PC-9 (cell line): ENCODE results near the gene ASIC4.

Source experiments
- EZH2 ChIP-seq: fragments of 200-600 bp; sonication (generic); IDR thresholded peaks from 2 replicates; pipeline ENCODE4 v1.8.0; 2017; ENCODE audit warnings: antibody characterized with exemption, low read depth
- TF ChIP-seq, protein P1 (sequence below): fragments of 200-600 bp; sonication (generic); conservative IDR thresholded peaks from 2 replicates; pipeline ENCODE4 v1.6.1; 2017; ENCODE audit warnings: mixed run types, antibody characterized with exemption, mild to moderate bottlenecking, moderate library complexity

DNA sequence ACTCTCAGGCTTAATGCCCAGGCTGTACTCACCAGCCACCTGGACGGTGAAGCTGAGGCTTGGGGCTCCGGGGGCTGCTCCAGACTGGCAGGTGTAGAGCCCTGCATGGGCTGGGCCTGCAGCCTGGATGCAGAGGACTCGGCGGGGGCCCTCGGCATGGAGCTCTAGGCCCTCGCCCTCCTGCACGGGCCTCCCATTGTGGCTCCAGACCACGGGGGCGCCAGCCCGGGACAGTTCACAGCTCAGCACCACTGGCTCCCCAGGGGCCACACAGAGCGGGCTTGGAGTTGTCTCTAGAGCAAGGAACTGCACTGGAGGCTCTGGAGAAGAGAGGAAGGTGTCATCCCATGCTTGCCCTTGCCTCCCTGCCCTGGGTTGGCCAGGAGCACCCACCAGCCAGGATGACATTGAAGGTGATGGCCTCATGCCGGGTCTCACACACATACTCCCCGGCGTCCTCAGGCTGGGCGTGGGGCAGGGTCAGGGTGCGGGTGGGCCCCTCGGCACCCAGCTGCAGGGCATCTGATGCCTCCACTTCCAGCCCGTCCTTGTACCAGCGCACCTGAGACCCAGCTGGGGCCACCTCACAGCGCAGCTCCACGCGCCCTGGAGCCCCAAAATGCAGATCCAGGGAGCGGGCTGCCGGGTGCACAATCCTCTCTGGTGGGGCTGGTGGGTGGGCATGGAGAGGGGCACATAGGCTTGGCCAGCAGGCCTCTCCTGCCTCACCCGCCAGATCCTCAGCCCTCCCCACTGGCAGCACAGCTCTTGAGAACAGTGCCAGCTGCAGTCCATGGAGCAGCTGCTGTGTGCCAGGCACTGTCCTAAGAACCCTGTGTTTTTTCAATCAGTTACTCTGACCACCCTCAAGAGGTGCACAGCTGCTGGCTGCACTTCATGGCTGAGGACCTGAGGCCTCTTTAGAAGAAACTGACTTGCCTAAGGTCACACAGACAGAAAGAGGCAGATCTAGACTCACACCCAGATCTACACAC is 43.8 kb downstream of the ASIC4 start:
- TF ChIP-seq, protein P1, sequence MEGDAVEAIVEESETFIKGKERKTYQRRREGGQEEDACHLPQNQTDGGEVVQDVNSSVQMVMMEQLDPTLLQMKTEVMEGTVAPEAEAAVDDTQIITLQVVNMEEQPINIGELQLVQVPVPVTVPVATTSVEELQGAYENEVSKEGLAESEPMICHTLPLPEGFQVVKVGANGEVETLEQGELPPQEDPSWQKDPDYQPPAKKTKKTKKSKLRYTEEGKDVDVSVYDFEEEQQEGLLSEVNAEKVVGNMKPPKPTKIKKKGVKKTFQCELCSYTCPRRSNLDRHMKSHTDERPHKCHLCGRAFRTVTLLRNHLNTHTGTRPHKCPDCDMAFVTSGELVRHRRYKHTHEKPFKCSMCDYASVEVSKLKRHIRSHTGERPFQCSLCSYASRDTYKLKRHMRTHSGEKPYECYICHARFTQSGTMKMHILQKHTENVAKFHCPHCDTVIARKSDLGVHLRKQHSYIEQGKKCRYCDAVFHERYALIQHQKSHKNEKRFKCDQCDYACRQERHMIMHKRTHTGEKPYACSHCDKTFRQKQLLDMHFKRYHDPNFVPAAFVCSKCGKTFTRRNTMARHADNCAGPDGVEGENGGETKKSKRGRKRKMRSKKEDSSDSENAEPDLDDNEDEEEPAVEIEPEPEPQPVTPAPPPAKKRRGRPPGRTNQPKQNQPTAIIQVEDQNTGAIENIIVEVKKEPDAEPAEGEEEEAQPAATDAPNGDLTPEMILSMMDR, result no peak
- TF ChIP-seq EZH2, result no peak
